ENCODE data around the gene SLC5A12. TPM values are rescaled to one million over a fixed set of nuclear protein-coding genes. Genes with fewer than 3 reads are reported as not detected.

The SLC5A12 gene, protein sequence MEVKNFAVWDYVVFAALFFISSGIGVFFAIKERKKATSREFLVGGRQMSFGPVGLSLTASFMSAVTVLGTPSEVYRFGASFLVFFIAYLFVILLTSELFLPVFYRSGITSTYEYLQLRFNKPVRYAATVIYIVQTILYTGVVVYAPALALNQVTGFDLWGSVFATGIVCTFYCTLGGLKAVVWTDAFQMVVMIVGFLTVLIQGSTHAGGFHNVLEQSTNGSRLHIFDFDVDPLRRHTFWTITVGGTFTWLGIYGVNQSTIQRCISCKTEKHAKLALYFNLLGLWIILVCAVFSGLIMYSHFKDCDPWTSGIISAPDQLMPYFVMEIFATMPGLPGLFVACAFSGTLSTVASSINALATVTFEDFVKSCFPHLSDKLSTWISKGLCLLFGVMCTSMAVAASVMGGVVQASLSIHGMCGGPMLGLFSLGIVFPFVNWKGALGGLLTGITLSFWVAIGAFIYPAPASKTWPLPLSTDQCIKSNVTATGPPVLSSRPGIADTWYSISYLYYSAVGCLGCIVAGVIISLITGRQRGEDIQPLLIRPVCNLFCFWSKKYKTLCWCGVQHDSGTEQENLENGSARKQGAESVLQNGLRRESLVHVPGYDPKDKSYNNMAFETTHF
- not detected in 5 replicates for total RNA-seq (2022; extraction: Qiagen RNA extraction)

DNA sequence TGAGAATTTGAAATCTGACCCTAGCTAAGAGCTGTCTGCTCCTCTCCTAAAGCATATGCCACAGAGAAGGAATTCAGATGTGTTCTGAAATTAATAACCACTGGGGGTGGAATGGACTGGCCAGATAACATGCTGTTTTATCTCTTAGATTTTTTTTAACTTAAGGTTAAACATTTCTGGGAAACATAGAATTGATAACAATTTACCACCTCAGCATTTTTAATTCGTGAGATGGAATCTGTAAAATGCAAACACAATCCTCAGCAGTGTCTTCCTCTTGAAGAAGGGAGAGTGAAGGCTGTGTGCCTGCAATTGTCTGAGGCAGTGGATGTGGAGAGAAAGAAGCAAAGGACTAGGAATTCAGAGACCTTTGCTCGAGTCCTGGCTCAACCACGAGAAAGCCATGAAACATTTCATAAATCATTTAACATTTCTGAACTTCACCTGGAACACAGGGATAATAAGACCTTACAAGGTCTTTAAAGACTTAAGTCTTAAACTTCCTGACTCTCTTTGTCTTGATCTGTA, at the start of gene SLC5A12:
Gene SLC5A12, minus strand, starts transcription at position 113 of the 528 bp plus-strand sequence. CDS start 346 bp downstream, outside the sequence.

Other genes with a start within 250 kb of the SLC5A12 start
- not detected in 5 replicates for gene MUC15, start 149.8 kb downstream of the SLC5A12 start, total RNA-seq (2022; extraction: Qiagen RNA extraction)

Measured in A549 treated with AZD2906 at 1 μM for 4 hours (cell line).